Tibial artery (tissue), 4 donors: Measurements from ENCODE around the gene HYAL3.

ENCODE experiments used
- DNase-seq, 2 donors: peaks; one replicate each; pipeline ENCODE4 v3.0.0-alpha.2; 2019
- H3K27ac ChIP-seq, 2 donors: fragments of 200-600 bp; sonication (generic) in 1 of 2; 1 replicate in 1 of 2; 2 replicates in 1 of 2; pipeline ENCODE4 v1.5.1; 2018 to 2019; ENCODE audit warnings: mild to moderate bottlenecking in 1 of 2
- H3K27me3 ChIP-seq, 2 donors: fragments of 200-600 bp; sonication (generic) in 1 of 2; one replicate each; pipeline versions ENCODE4 v1.5.1 to v1.6.0; 2016 to 2019
- H3K36me3 ChIP-seq, 3 donors: fragments of 200-600 bp; sonication (generic) in 2 of 3; one replicate each; pipeline ENCODE4 v1.5.1; 2016 to 2019; ENCODE audit warnings: mild to moderate bottlenecking in 2 of 3
- H3K4me1 ChIP-seq, 4 donors: fragments of 200-600 bp; sonication (generic) in 2 of 4; 1 replicate in 3 of 4; 2 replicates in 1 of 4; pipeline ENCODE4 v1.5.1; 2016 to 2019
- H3K4me3 ChIP-seq, 2 donors: fragments of 200-600 bp; sonication (generic) in 1 of 2; 1 replicate in 1 of 2; 2 replicates in 1 of 2; pipeline ENCODE4 v1.5.1; 2018 to 2019; ENCODE audit warnings: mild to moderate bottlenecking in 2 of 2
- H3K9me3 ChIP-seq, 3 donors: fragments of 200-600 bp; sonication (generic) in 1 of 3; one replicate each; pipeline ENCODE4 v1.5.1; 2016 to 2019
- intact Hi-C: fragments of 100-400 bp; cut with DNase I; formaldehyde crosslinking; loops from one replicate; pipeline ENCODE4 v1.15.0; 2023; ENCODE audit warnings: low total_unique reads
- TF ChIP-seq, protein P1 (sequence below), 2 experiments: fragments of 200-600 bp in 1 of 2; fragments of 450-650 bp in 1 of 2; IDR thresholded peaks; one replicate each; pipeline ENCODE4 v1.5.1; 2017 to 2019; ENCODE audit warnings: antibody characterized with exemption in 2 of 2, mild to moderate bottlenecking in 1 of 2, moderate library complexity in 1 of 2

Gene HYAL3

DNA sequence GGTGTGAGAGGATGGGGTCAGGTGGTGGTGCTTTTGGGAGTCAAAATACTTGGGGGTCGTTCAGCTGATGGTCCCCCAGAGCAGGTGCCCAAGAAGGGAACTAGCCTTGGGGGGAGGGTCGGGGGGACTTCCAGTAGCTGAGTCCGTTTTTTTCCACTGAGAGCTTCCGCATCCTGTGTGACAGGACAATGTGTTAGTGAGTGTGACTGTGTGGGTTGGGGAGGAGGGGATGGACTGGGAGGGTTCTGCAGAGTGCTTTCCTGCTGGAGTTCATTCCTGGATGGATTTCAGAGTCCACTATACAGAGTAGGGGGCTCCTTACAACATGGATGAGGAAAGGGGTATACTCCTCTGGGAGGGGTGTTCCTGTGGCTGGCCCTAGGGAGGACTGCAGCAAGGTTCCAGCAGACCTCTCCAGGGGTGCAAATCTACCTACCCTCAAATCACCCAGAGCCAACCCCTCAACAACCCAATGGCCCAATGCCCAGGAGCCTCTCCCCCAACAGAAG, 23.9 kb upstream of the HYAL3 start:
- Histone ChIP-seq H3K36me3 (peaks cover 7 to 31% (median 18%) of the 10 kb centered on the region in 3 donors), H3K4me1 (peaks cover 0 to 65% (median 40%) of the 10 kb centered on the region in 4 donors), H3K27me3 (no peaks in the 10 kb centered on the region), H3K27ac (peak overlapping the region; percentile 93), H3K9me3 (no peaks in the 10 kb centered on the region), H3K4me3 (no peak overlapping the region)
- peak in 1 of 2 donors; percentile 70 for DNase-seq
- intact Hi-C loops, result no loop called here
- TF ChIP-seq, protein P1, sequence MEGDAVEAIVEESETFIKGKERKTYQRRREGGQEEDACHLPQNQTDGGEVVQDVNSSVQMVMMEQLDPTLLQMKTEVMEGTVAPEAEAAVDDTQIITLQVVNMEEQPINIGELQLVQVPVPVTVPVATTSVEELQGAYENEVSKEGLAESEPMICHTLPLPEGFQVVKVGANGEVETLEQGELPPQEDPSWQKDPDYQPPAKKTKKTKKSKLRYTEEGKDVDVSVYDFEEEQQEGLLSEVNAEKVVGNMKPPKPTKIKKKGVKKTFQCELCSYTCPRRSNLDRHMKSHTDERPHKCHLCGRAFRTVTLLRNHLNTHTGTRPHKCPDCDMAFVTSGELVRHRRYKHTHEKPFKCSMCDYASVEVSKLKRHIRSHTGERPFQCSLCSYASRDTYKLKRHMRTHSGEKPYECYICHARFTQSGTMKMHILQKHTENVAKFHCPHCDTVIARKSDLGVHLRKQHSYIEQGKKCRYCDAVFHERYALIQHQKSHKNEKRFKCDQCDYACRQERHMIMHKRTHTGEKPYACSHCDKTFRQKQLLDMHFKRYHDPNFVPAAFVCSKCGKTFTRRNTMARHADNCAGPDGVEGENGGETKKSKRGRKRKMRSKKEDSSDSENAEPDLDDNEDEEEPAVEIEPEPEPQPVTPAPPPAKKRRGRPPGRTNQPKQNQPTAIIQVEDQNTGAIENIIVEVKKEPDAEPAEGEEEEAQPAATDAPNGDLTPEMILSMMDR (IDR thresholded peaks at IDR 0.05), result no peak

- Histone ChIP-seq H3K27me3 (no peaks in the 10 kb centered on the region), H3K27ac (peak within 1 kb of the TSS; percentile 93), H3K4me3 (peak within 1 kb of the TSS; percentile 70 to 89), H3K4me1 (peaks cover 0 to 68% (median 41%) of the 10 kb centered on the region in 4 donors), H3K9me3 (no peaks in the 10 kb centered on the region), H3K36me3 (peaks cover 7 to 36% (median 24%) of the 10 kb centered on the region in 3 donors)
- intact Hi-C loops, result no loop called here
- TF ChIP-seq, protein P1 (IDR thresholded peaks at IDR 0.05), result no peak
- peak in 1 of 2 donors; percentile 77 for DNase-seq
Measured at GRCh38 chr3:50322386-50323091, 23.3 kb upstream of the HYAL3 start, which contains the start of gene HYAL2. HYAL2 (minus strand) TSS chr3:50322745; CDS start chr3:50320489, 2,256 bp downstream.

DNA sequence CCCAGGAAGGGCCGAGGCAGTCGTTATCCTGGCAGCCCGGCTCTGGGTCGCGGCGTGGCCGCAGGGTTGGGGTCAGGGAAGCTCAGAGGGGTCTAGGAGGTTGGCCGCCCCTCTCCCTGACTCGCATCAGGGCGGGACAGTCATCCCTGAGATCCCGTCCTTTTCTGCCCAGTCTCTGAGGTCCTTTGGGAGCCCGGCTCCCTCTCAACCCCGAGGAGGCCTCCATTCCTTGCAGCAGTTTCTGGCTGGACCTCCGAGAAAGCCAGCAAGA, 22.8 kb upstream of the HYAL3 start:
- Histone ChIP-seq H3K36me3 (peaks cover 7 to 36% (median 29%) of the 10 kb centered on the region in 3 donors), H3K27ac (peak overlapping the region; percentile 93), H3K4me1 (peaks cover 0 to 68% (median 36%) of the 10 kb centered on the region in 4 donors), H3K27me3 (no peaks in the 10 kb centered on the region), H3K9me3 (no peaks in the 10 kb centered on the region), H3K4me3 (peak overlapping the region; percentile 70 to 89)
- intact Hi-C loops, result no loop called here
- TF ChIP-seq, protein P1 (IDR thresholded peaks at IDR 0.05), result no peak
- DNase-seq, result no peak

- Histone ChIP-seq H3K27me3 (no peaks in the 10 kb centered on the region), H3K9me3 (no peaks in the 10 kb centered on the region), H3K4me1 (peaks cover 0 to 67% (median 31%) of the 10 kb centered on the region in 4 donors), H3K27ac (peak overlapping the region; percentile 93), H3K4me3 (peak overlapping the region; percentile 70 to 89), H3K36me3 (peaks cover 7 to 33% (median 33%) of the 10 kb centered on the region in 3 donors)
- DNase-seq, result peak; percentile 90 to 94
- intact Hi-C loops, result loop anchor here (2.0 kb wide), 1 partner anchor 21 kb away; no protein-coding TSS in a partner anchor
- TF ChIP-seq, protein P1 (IDR thresholded peaks at IDR 0.05), result peak; percentile 38 to 44
Measured at GRCh38 chr3:50321336-50322114, 22.3 kb upstream of the HYAL3 start.

GRCh38 chr3:50320853-50321335, 21.7 kb upstream of the HYAL3 start:
- intact Hi-C loops, result loop anchor here (2.0 kb wide), 1 partner anchor 20 kb away; no protein-coding TSS in a partner anchor
- Histone ChIP-seq H3K4me1 (peaks cover 0 to 63% (median 30%) of the 10 kb centered on the region in 4 donors), H3K9me3 (no peaks in the 10 kb centered on the region), H3K27me3 (no peaks in the 10 kb centered on the region), H3K36me3 (peaks cover 6 to 29% (median 26%) of the 10 kb centered on the region in 3 donors), H3K27ac (peak overlapping the region; percentile 93), H3K4me3 (peak overlapping the region; percentile 70 to 89)
- peak; percentile 71 to 87 for DNase-seq
- TF ChIP-seq, protein P1 (IDR thresholded peaks at IDR 0.05), result peak in 1 of 2 experiments; percentile 5
